ENCODE results near the gene CYP4A11.

- TF ChIP-seq HDGF (IDR thresholded peaks at IDR 0.05; ENCODE audit: borderline replicate concordance) (no peak), ELF4 (IDR thresholded peaks at IDR 0.05) (no peak), FOXA1 (IDR thresholded peaks at IDR 0.05) (no peak), BHLHE40 (IDR thresholded peaks at IDR 0.05; ENCODE audit: borderline replicate concordance) (no peak), NFRKB (IDR thresholded peaks at IDR 0.05) (no peak)
Observed at GRCh38 chr1:46969014-46969619, 27.8 kb upstream of the CYP4A11 start.
